Motor neuron (in vitro differentiated cells): ENCODE measurements around the gene HSPG2. TPM values are rescaled to one million over a fixed set of nuclear protein-coding genes. Genes with fewer than 3 reads are reported as not detected.
A peak's percentile ranks its signal among the peaks of the same experiment; 100 is the strongest.
"Not testable (repeated sequence)": the region's sequence is repeated elsewhere in the genome, so short reads cannot be mapped to it uniquely, and the experiment has no call there.

ENCODE experiments used
- ATAC-seq, 8 experiments: fragments of 200-7000 bp; cut with Tn5 transposase; replicated peaks in 6 of 8; 2 replicates each; pipeline ENCODE4 v1.8.0; 2021; ENCODE audit warnings: mild to moderate bottlenecking in 8 of 8, moderate library complexity in 8 of 8
- H3K27ac ChIP-seq, 2 donors: fragments of 250-450 bp; sonication (Bioruptor Pico); 2 replicates each; pipeline ENCODE4 v1.9.0; 2021; ENCODE audit warnings: antibody characterized with exemption in 2 of 2, mild to moderate bottlenecking in 2 of 2, moderate library complexity in 1 of 2
- H3K4me1 ChIP-seq, 2 donors: fragments of 250-450 bp; sonication (Bioruptor Pico); replicated peaks in 1 of 2; 2 replicates each; pipeline ENCODE4 v1.6.1; 2021; ENCODE audit warnings: antibody characterized with exemption in 2 of 2, mild to moderate bottlenecking in 2 of 2, moderate library complexity in 1 of 2
- H3K4me3 ChIP-seq, 5 donors: fragments of 250-450 bp; sonication (Bioruptor Pico); 2 replicates each; pipeline ENCODE4 v1.9.0; 2021; ENCODE audit warnings: antibody characterized with exemption in 5 of 5, mild to moderate bottlenecking in 5 of 5, moderate library complexity in 4 of 5
- WGBS, 10 experiments: fragments of 450-650 bp; shearing (Covaris generic); methylation state at CpG; one replicate each; pipeline ENCODE4 v1.0.0; 2022; 5-methylcytosine and 5-hydroxymethylcytosine counted together
- in situ Hi-C, 9 experiments: fragments of 400-800 bp; cut with MboI; loops; one replicate each; pipeline ENCODE4 v1.15.0; 2021; ENCODE audit warnings: low sequenced_read_pairs in 9 of 9, low pct_unique_long_range_greater_than_20kb in 2 of 9; ENCODE audit not compliant: unreplicated experiment in 9 of 9
- total RNA-seq, 8 experiments: library from RNA; unstranded; fragments of 300-600 nt; gene quantifications; 2 replicates each; pipeline versions ENCODE4 v1.2.3 to v1.2.4, GENCODE V29; 2022

Gene HSPG2
- total RNA-seq, 8 experiments from 2014 or later = 5.8 to 47.9 (median 12.8) TPM

GRCh38 chr1:21970523-21970922 lies 33.4 kb upstream of the HSPG2 start:
- H3K4me3 ChIP-seq = not testable (repeated sequence)

GRCh38 chr1:21969066-21969465 lies 32.0 kb upstream of the HSPG2 start:
- not testable (repeated sequence) for H3K4me3 ChIP-seq, H3K27ac ChIP-seq, ATAC-seq, H3K4me1 ChIP-seq
- 22 to 100% (median 60%) methylated on average over 1 to 4 of the region's 5 CpGs; no CpG with 5 or more reads in 1 of the 10 experiments for WGBS, 10 experiments
- in situ Hi-C loops = loop anchor here in 4 of 9 experiments (25.0 kb wide), 4 partner anchors 257 to 732 kb away; no protein-coding TSS in a partner anchor

More at GRCh38 chr1:21970523-21970922, 33.4 kb upstream of the HSPG2 start:
- not testable (repeated sequence) for H3K27ac ChIP-seq, H3K4me1 ChIP-seq
- peak in 2 of 8 experiments; percentile 33 to 39 for ATAC-seq
- in situ Hi-C loops = loop anchor here in 4 of 9 experiments (25.0 kb wide), 4 partner anchors 258 to 733 kb away; no protein-coding TSS in a partner anchor
- 0 to 94% (median 19%) methylated on average over 1 to 4 of the region's 4 CpGs; no CpG with 5 or more reads in 5 of the 10 experiments for WGBS, 10 experiments

GRCh38 chr1:21967216-21967615 lies 30.1 kb upstream of the HSPG2 start:
- H3K27ac ChIP-seq, H3K4me1 ChIP-seq, ATAC-seq, H3K4me3 ChIP-seq: not testable (repeated sequence)
- WGBS, 10 experiments = 77 to 100% (median 92%) methylated on average over 1 to 5 of the region's 6 CpGs; no CpG with 5 or more reads in 2 of the 10 experiments
- in situ Hi-C loops = loop anchor here in 4 of 9 experiments (25.0 kb wide), 4 partner anchors 255 to 730 kb away; no protein-coding TSS in a partner anchor

DNA sequence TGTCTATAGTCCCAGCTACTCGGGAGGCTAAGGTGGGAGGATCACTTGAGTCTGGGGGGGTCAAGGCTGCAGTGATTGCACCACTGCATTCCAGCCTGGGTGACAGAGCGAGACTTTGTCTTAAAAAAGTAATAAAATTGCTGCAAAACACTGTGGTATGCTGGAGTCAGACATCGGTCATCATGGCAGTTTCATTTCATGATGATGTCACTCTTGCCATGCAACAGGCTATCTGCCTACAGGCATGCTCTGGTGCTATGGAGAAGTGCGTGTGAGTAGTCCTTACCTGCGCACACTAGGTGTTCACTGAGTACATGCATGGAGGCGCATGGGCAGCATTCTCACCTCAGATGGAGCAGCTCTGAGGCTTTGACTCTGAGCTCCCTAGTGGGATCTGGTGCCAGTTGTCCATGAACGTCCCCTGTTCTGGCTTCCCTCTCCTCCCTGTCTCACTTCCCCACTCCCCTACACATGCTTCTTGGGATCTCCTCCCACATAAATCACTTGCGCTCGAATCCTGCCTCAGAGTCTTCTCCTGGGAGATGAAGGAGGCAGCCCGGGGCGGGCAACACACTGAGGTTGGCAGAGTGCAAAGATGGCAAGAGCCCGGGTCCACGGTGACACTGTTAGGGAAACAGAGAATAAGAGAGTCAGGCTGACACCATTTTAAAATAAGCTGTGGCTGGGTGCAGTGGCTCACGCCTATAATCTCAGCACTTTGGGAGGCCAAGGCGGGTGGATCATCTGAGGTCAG lies 29.3 kb upstream of the HSPG2 start:
- H3K4me3 ChIP-seq = no peak overlapping the region
- H3K27ac ChIP-seq = no peak overlapping the region
- 8 to 96% (median 86%) methylated on average over 2 to 12 of the region's 15 CpGs; no CpG with 5 or more reads in 1 of the 10 experiments for WGBS, 10 experiments
- no peaks in the 10 kb centered on the region for H3K4me1 ChIP-seq
- ATAC-seq = peak in 5 of 8 experiments; percentile 8 to 68 (median 44)
- in situ Hi-C loops = loop anchor here in 4 of 9 experiments (25.0 kb wide), 4 partner anchors 254 to 729 kb away; no protein-coding TSS in a partner anchor

DNA sequence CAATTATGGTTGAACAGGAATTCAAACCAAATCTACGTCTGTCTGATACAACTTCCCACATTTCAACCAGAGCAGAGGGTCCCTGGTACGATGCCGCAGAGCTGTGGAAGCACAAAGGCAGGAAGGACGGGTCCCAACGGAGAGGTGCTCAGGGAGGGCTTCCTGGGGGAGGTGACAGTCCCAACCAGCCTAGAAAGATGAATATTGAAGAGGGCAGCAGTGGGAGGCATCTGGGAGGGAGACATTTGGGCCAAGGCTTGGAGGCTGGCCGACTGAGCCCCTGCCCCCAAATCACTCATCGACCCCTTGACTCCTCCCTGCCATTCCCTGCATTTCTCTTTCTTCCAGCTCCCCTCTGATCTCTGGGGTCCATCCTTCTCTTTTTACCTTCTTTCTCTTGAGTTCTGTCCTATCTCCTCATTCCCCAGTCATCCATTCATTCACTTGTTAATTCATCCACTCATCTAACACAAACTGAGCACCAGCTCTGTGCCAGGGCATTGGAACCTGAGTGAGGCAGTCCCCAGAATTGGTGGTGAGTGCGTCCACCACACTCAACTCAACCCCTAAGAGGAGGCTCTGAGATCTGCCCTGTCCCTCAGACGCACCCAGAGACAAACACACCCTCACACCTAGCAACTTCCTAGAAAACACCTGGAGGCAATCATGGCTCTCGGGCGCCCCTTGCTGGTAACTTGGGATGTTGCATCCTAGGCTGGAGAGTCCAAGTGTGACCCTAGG lies 26.5 kb upstream of the HSPG2 start:
- in situ Hi-C loops = loop anchor here in 4 of 9 experiments (25.0 kb wide), 4 partner anchors 251 to 726 kb away; no protein-coding TSS in a partner anchor
- H3K27ac ChIP-seq = no peak overlapping the region
- WGBS, 10 experiments = 0 to 75% (median 30%) methylated on average over 1 to 9 of the region's 11 CpGs; no CpG with 5 or more reads in 2 of the 10 experiments
- H3K4me3 ChIP-seq = no peak overlapping the region
- H3K4me1 ChIP-seq = no peaks in the 10 kb centered on the region
- peak; percentile 82 to 95 (median 88) for ATAC-seq

- Histone ChIP-seq H3K4me1 (no peaks in the 10 kb centered on the region), H3K27ac (no peak overlapping the region), H3K4me3 (no peak overlapping the region)
- ATAC-seq = no peak
- 43 to 90% methylated on average over 1 to 2 of the region's 2 CpGs; no CpG with 5 or more reads in 8 of the 10 experiments for WGBS, 10 experiments
- in situ Hi-C loops = loop anchor here in 4 of 9 experiments (25.0 kb wide), 4 partner anchors 249 to 724 kb away; no protein-coding TSS in a partner anchor
Observed at GRCh38 chr1:21961799-21962198, 24.7 kb upstream of the HSPG2 start.

DNA sequence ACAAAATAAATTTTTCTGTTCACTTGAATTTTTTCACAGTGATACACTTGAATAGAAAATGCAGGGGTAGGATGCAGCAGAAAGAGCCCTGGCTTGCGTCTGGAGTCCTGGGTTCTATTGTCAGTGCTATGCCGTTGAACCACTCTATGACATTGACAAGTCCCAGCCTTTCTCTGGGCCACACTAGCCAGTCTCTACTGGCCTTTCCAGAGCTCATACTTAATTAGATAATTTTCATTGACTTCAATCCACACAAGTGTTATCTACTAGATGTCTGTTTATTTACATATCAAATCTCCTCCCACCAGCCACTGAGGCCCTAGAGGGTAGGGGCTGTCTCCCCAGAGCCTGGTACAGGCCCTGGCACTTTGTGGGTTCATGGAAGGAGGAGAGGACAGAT lies 24.2 kb upstream of the HSPG2 start:
- in situ Hi-C loops = loop anchor here in 4 of 9 experiments (25.0 kb wide), 4 partner anchors 249 to 724 kb away; no protein-coding TSS in a partner anchor
- Histone ChIP-seq H3K27ac (no peak overlapping the region), H3K4me1 (no peaks in the 10 kb centered on the region), H3K4me3 (no peak overlapping the region)
- no peak for ATAC-seq
- 73 to 100% (median 86%) methylated on average over 1 to 2 of the region's 2 CpGs; no CpG with 5 or more reads in 3 of the 10 experiments for WGBS, 10 experiments

DNA sequence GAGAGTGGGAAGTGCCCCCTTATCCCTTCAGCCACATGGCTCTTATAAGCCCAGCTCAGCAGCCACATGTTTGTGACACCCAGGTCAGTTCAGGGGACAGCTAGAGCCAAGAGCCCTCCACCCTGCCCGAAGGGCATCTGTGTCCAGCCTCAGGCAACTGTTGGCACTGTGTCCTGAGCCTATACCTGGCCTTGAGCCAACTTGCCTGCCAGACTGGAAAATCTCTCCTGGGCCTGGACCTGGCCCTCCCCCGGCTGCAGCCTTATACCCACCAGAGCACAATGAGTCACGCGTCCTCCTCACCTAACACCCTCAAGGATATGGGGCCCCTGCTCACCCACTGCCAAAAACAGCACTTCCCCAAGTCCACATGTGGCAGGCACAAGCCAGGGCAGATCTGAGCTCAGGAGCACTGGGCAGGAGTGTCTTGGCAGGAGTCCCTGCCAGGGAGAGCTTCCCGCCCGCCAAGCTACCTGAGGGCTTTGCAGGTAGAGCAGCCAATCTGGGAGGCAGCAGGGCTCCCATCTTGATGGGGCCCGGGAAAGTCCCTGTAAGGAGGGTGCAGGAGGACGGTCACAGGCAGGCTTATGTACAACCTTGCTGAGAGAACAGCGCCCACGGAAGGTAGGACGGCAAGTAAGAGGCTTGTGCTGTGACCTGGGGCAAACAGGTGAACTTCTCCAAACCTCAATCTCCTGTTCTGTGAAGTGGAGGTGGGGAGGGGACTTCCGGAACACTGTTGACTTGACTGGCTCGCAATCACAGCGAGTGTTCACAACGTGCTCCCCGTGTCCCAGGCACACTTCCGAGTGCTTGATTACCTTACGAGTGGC lies 19.8 kb upstream of the HSPG2 start:
- Histone ChIP-seq H3K4me3 (no peak overlapping the region), H3K27ac (no peak overlapping the region), H3K4me1 (no peaks in the 10 kb centered on the region)
- in situ Hi-C loops = loop anchor here in 4 of 9 experiments (25.0 kb wide), 4 partner anchors 245 to 720 kb away; no protein-coding TSS in a partner anchor
- ATAC-seq = peak in 6 of 8 experiments; percentile 15 to 35 (median 24)
- WGBS, 10 experiments = 71 to 94% (median 83%) methylated on average over 3 to 12 of the region's 18 CpGs; no CpG with 5 or more reads in 3 of the 10 experiments

DNA sequence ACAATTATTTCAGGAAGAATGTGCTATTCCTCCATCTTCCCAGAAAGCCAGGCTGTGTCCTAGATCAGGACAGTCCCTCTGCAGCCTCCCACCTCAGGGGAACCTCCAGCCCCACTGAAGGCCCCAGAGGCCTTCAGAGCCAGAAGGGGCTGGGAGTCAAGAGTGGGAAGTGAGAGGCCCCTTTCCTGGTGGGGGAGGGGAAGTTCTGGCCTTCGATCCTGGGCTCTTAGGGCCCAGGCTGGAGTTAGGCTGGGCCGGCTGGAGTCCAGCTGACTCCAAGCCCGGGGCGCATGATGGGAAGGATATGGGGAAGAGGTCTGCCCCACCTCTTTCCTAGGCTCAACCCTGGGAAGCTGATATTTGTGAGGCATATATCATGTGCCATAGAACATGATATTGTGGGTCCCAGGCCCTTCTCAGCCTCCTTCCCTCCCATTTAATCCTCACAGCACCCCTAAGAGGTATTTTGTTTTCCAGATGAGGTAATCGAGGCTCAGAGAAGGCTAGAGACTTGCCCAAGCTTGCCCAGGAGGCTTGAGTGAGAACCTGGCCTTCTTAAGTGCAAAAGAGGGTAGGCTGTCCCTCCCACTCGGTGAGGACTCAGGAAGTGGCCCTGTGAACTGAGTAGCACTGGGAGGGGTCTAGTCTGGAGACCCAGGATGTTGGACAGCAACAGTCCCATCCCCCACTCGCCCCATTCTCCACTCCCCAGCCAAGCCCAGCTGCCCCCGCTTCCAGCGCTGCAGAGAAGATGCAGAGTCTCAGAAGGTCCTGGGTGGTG lies 18.6 kb upstream of the HSPG2 start:
- 60 to 80% (median 70%) methylated on average over 1 to 5 of the region's 9 CpGs; no CpG with 5 or more reads in 5 of the 10 experiments for WGBS, 10 experiments
- peak in 5 of 8 experiments; percentile 9 to 88 (median 16) for ATAC-seq
- H3K4me1 ChIP-seq = no peaks in the 10 kb centered on the region
- H3K27ac ChIP-seq = no peak overlapping the region
- H3K4me3 ChIP-seq = no peak overlapping the region
- in situ Hi-C loops = loop anchor here in 4 of 9 experiments (25.0 kb wide), 4 partner anchors 243 to 718 kb away; no protein-coding TSS in a partner anchor

DNA sequence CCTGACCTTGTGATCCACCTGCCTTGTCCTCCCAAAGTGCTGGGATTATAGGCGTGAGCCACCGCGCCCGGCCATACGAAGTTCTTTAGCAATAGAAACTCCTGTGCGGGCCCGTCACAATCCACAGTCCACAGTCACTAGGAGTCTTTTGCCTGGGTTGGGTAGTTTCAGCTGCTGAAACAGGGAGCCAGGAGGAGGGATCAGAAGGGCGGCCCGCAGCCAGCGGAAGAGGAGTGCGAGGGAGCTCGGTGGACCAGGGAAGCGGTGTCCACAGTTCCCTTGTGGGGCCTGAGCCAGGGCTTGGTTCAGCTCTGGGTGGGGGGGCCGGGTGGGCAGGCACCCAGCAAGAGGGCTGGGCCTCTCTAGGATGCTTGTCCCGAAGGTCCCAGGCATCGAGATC lies 17.9 kb upstream of the HSPG2 start:
- H3K4me1 ChIP-seq = no peaks in the 10 kb centered on the region
- H3K27ac ChIP-seq = no peak overlapping the region
- no peak overlapping the region for H3K4me3 ChIP-seq
- in situ Hi-C loops = loop anchor here in 4 of 9 experiments (25.0 kb wide), 4 partner anchors 243 to 718 kb away; no protein-coding TSS in a partner anchor
- WGBS, 10 experiments = 65 to 92% (median 83%) methylated on average over 2 to 7 of the region's 16 CpGs; no CpG with 5 or more reads in 6 of the 10 experiments
- no peak for ATAC-seq

DNA sequence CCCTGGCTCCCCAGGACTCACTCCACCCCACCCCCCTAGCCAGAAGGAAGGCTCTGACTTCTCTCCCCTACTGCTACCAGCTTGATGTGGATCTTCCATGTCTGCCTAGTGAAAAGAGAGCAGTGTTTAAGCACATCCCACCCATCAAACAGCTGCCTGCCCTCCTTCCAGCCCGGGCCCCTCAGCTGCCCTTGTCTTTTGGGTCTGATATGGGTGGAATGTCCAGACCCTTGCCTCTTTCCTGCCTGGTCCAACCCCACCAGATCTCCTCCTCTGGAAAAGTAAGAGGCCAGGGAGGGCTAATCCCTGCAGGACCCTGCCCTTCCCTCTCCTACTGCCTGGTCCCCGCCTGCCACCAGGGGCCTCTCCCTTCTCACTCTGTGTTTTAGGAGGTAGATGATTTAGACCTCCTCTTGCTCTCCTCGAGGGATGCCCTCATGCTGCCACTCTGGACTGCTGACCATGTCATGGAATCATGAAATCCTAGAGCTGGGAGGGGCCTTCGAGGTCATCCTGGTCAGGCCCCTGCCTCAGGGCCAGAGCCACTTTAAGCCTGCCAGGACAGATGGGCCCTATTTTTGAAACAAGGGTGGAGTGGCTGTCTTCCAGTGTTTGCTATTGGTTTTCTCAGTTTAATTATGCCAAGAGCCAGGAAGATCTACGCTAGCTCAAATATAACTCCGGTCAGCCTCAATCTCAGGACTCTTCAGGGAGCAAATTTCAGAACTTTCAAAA lies 15.8 kb upstream of the HSPG2 start:
- Histone ChIP-seq H3K4me3 (no peak overlapping the region), H3K4me1 (no peaks in the 10 kb centered on the region), H3K27ac (no peak overlapping the region)
- ATAC-seq = peak in 3 of 8 experiments; percentile 13 to 26 (median 19)
- WGBS, 10 experiments = 50 to 100% (median 72%) methylated on average over 1 to 4 of the region's 6 CpGs; no CpG with 5 or more reads in 3 of the 10 experiments
- in situ Hi-C loops = loop anchor here in 4 of 9 experiments (25.0 kb wide), 4 partner anchors 241 to 716 kb away; no protein-coding TSS in a partner anchor
